ENCODE results near the gene MGRN1. TPM values are rescaled to one million over a fixed set of nuclear protein-coding genes. Genes with fewer than 3 reads are reported as not detected.

The MGRN1 gene
- polyA plus RNA-seq, 1 donor from 2014 or later = 35.9 TPM

GRCh38 chr16:4684058-4684715 lies 59.6 kb downstream of the MGRN1 start:
- Histone ChIP-seq H4K20me1 (ENCODE audit: insufficient read depth) (no peaks in the 10 kb centered on the region), H3K4me2 (ENCODE audit: low read length) (no peak overlapping the region), H3F3A (ENCODE audit: insufficient read depth, low read length, poor library complexity, severe bottlenecking) (no peaks in the 10 kb centered on the region), H3K4me3 (ENCODE audit: low read length) (no peak overlapping the region), H3K9me3 (ENCODE audit: low read length) (no peaks in the 10 kb centered on the region), H3K27ac (ENCODE audit: low read length) (no peak overlapping the region), H3K27me3 (ENCODE audit: insufficient read depth, low read depth, low read length) (no peaks in the 10 kb centered on the region), H3K9me2 (ENCODE audit: insufficient read depth, low read length) (no peaks in the 10 kb centered on the region), H3K36me3 (ENCODE audit: insufficient read depth, low read length) (no peaks in the 10 kb centered on the region), H2AFZ (ENCODE audit: low read depth, low read length) (no peak overlapping the region), H3K9ac (ENCODE audit: low read length) (no peak overlapping the region), H3K79me2 (replicated peaks; ENCODE audit: insufficient read depth, low read length) (no peaks in the 10 kb centered on the region)
- TF ChIP-seq EP300 (conservative IDR thresholded peaks at IDR 0.05; ENCODE audit: poor library complexity, severe bottlenecking) = no peak

DNA sequence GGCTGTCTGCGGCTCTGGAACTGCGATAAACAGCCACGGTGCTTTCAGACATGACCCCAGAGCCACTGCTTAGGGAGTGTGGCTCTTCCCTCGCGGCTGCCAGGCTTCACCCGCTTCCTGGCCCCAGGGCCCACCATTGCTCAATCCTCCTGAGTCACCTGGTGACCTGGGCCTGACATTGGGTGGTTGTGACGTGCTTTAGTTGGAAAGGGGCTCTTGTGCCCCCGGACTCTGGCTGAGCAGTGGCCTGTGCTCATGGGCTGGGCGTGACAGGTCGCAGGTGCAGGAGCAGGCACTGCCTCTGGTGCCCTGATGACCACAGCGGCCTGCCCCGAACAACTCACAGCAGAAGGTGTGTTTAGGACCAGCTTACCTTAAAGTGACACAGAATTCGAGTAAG lies 60.1 kb downstream of the MGRN1 start:
- no peaks in the 10 kb centered on the region for H3K36me3 ChIP-seq (ENCODE audit: insufficient read depth, low read length)
- no peak overlapping the region for H2AFZ ChIP-seq (ENCODE audit: low read depth, low read length)
- H3F3A ChIP-seq (ENCODE audit: insufficient read depth, low read length, poor library complexity, severe bottlenecking) = no peaks in the 10 kb centered on the region
- no peaks in the 10 kb centered on the region for H3K27me3 ChIP-seq (ENCODE audit: insufficient read depth, low read depth, low read length)
- H3K27ac ChIP-seq (ENCODE audit: low read length) = no peak overlapping the region
- H3K9me3 ChIP-seq (ENCODE audit: low read length) = no peaks in the 10 kb centered on the region
- no peak overlapping the region for H3K9ac ChIP-seq (ENCODE audit: low read length)
- H3K79me2 ChIP-seq (replicated peaks; ENCODE audit: insufficient read depth, low read length) = no peaks in the 10 kb centered on the region
- H3K9me2 ChIP-seq (ENCODE audit: insufficient read depth, low read length) = no peaks in the 10 kb centered on the region
- no peak overlapping the region for H3K4me2 ChIP-seq (ENCODE audit: low read length)
- no peak overlapping the region for H3K4me3 ChIP-seq (ENCODE audit: low read length)
- no peak for TF ChIP-seq EP300 (conservative IDR thresholded peaks at IDR 0.05; ENCODE audit: poor library complexity, severe bottlenecking)
- no peak for TF ChIP-seq RAD21 (conservative IDR thresholded peaks at IDR 0.05)
- TF ChIP-seq SMC3 (conservative IDR thresholded peaks at IDR 0.05; ENCODE audit: poor library complexity) = no peak
- TF ChIP-seq EZH2 (IDR thresholded peaks at IDR 0.05; ENCODE audit: borderline replicate concordance, insufficient read depth, low read length, poor library complexity, severe bottlenecking) = no peak
- no peak for TF ChIP-seq POLR2AphosphoS5 (IDR thresholded peaks at IDR 0.05)
- TF ChIP-seq, protein P1, sequence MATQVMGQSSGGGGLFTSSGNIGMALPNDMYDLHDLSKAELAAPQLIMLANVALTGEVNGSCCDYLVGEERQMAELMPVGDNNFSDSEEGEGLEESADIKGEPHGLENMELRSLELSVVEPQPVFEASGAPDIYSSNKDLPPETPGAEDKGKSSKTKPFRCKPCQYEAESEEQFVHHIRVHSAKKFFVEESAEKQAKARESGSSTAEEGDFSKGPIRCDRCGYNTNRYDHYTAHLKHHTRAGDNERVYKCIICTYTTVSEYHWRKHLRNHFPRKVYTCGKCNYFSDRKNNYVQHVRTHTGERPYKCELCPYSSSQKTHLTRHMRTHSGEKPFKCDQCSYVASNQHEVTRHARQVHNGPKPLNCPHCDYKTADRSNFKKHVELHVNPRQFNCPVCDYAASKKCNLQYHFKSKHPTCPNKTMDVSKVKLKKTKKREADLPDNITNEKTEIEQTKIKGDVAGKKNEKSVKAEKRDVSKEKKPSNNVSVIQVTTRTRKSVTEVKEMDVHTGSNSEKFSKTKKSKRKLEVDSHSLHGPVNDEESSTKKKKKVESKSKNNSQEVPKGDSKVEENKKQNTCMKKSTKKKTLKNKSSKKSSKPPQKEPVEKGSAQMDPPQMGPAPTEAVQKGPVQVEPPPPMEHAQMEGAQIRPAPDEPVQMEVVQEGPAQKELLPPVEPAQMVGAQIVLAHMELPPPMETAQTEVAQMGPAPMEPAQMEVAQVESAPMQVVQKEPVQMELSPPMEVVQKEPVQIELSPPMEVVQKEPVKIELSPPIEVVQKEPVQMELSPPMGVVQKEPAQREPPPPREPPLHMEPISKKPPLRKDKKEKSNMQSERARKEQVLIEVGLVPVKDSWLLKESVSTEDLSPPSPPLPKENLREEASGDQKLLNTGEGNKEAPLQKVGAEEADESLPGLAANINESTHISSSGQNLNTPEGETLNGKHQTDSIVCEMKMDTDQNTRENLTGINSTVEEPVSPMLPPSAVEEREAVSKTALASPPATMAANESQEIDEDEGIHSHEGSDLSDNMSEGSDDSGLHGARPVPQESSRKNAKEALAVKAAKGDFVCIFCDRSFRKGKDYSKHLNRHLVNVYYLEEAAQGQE (IDR thresholded peaks at IDR 0.05; ENCODE audit: borderline replicate concordance) = no peak
- TF ChIP-seq TAF1 (IDR thresholded peaks at IDR 0.05; ENCODE audit: low read depth) = no peak
- no peak for TF ChIP-seq MXI1 (conservative IDR thresholded peaks at IDR 0.05; ENCODE audit: poor library complexity, severe bottlenecking)
- TF ChIP-seq, protein P2, sequence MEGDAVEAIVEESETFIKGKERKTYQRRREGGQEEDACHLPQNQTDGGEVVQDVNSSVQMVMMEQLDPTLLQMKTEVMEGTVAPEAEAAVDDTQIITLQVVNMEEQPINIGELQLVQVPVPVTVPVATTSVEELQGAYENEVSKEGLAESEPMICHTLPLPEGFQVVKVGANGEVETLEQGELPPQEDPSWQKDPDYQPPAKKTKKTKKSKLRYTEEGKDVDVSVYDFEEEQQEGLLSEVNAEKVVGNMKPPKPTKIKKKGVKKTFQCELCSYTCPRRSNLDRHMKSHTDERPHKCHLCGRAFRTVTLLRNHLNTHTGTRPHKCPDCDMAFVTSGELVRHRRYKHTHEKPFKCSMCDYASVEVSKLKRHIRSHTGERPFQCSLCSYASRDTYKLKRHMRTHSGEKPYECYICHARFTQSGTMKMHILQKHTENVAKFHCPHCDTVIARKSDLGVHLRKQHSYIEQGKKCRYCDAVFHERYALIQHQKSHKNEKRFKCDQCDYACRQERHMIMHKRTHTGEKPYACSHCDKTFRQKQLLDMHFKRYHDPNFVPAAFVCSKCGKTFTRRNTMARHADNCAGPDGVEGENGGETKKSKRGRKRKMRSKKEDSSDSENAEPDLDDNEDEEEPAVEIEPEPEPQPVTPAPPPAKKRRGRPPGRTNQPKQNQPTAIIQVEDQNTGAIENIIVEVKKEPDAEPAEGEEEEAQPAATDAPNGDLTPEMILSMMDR (IDR thresholded peaks at IDR 0.05; ENCODE audit: poor library complexity, severe bottlenecking) = no peak
- H4K20me1 ChIP-seq (ENCODE audit: insufficient read depth) = no peaks in the 10 kb centered on the region

Measured in neural cell (in vitro differentiated cells).